Transverse colon (tissue), 4 donors: Measurements from ENCODE around the gene CIC. TPM values are rescaled to one million over a fixed set of nuclear protein-coding genes. Genes with fewer than 3 reads are reported as not detected.
A peak's percentile ranks its signal among the peaks of the same experiment; 100 is the strongest.

Experiments used
- DNase-seq: peaks from one replicate; pipeline ENCODE4 v3.0.0-alpha.2; 2019
- H3K27ac ChIP-seq, 4 donors: fragments of 200-600 bp; sonication (generic); 2 replicates each; pipeline ENCODE4 v1.5.1; 2016 to 2018; ENCODE audit warnings: inconsistent platforms in 4 of 4
- H3K27me3 ChIP-seq: fragments of 200-600 bp; sonication (generic); 2 replicates; pipeline ENCODE4 v1.5.1; 2017; ENCODE audit warnings: inconsistent platforms
- H3K36me3 ChIP-seq, 4 donors: fragments of 200-600 bp; sonication (generic); 2 replicates each; pipeline ENCODE4 v1.5.1; 2017 to 2019; ENCODE audit warnings: inconsistent platforms in 4 of 4
- H3K4me1 ChIP-seq, 4 donors: fragments of 200-600 bp; sonication (generic); 2 replicates each; pipeline ENCODE4 v1.5.1; 2017 to 2020; ENCODE audit warnings: inconsistent platforms in 4 of 4
- H3K4me3 ChIP-seq, 4 donors: fragments of 200-600 bp; sonication (generic); 1 replicate in 1 of 4; 2 replicates in 3 of 4; pipeline versions ENCODE4 v1.5.1 to v1.6.1; 2017 to 2019; ENCODE audit warnings: inconsistent platforms in 4 of 4
- H3K9me3 ChIP-seq, 2 donors: fragments of 200-600 bp; sonication (generic); 2 replicates each; pipeline ENCODE4 v1.5.1; 2017 to 2019; ENCODE audit warnings: inconsistent platforms in 2 of 2
- CTCF ChIP-seq, 5 experiments: fragments of 200-600 bp in 3 of 5; fragments of 450-650 bp in 2 of 5; sonication (generic) in 3 of 5; IDR thresholded peaks; 1 replicate in 2 of 5; 2 replicates in 3 of 5; pipeline ENCODE4 v1.5.1; 2016 to 2017; ENCODE audit warnings: antibody characterized with exemption in 5 of 5, inconsistent platforms in 3 of 5, mild to moderate bottlenecking in 2 of 5, moderate library complexity in 1 of 5
- EP300 ChIP-seq: sonication (generic); formaldehyde crosslinking; IDR thresholded peaks from one replicate; pipeline ENCODE4 v1.6.1; 2017; ENCODE audit warnings: antibody characterized with exemption, low read depth
- POLR2A ChIP-seq: fragments of 450-650 bp; IDR thresholded peaks from one replicate; pipeline ENCODE4 v1.6.1; 2016; ENCODE audit warnings: antibody characterized with exemption, mild to moderate bottlenecking, moderate library complexity
- POLR2AphosphoS5 ChIP-seq, 3 donors: sonication (generic); formaldehyde crosslinking; IDR thresholded peaks; one replicate each; pipeline ENCODE4 v1.6.1; 2016; ENCODE audit warnings: antibody characterized with exemption in 3 of 3
- WGBS, 2 donors: methylation state at CpG; one replicate each; pipeline ENCODE4 v1.1.5; 2018; ENCODE audit warnings: low coverage in 1 of 2; 5-methylcytosine and 5-hydroxymethylcytosine counted together
- in situ Hi-C, 4 donors: fragments of 200-750 bp; cut with MboI; loops; one replicate each; pipeline versions ENCODE4 v1.15.0 to v1.15.1; 2017; ENCODE audit warnings: low sequenced_read_pairs in 3 of 4, low pct_ligation_motif_present in 1 of 4, low pct_unique_long_range_greater_than_20kb in 1 of 4
- intact Hi-C: fragments of 100-400 bp; cut with DNase I; formaldehyde crosslinking; loops from one replicate; pipeline ENCODE4 v1.15.1; 2023; ENCODE audit warnings: low total_unique reads
- total RNA-seq, 4 donors: library from RNA; depleted of rRNA; stranded (reverse); fragments of >200 nt; gene quantifications; one replicate each; pipeline ENCODE4 v1.1.0, GENCODE V29; 2016

Gene CIC
- total RNA-seq, 4 donors from 2014 or later: 35.1 to 96.5 (median 43.6) TPM

- TF ChIP-seq EP300: no peak
- no peak for TF ChIP-seq POLR2AphosphoS5 (IDR thresholded peaks at IDR 0.05)
- no peak for TF ChIP-seq CTCF (IDR thresholded peaks at IDR 0.05)
- no peak for TF ChIP-seq POLR2A
- WGBS, 2 donors: 80% methylated on average over 15 of the region's 27 CpGs; no CpG with 5 or more reads in 1 of the 2 donors
- H3K27ac ChIP-seq: peak overlapping the region in 1 of 4 donors; percentile 25
- H3K36me3 ChIP-seq: peaks cover 0 to 33% (median 4%) of the 10 kb centered on the region in 4 donors
- DNase-seq: peak; percentile 50
- H3K4me1 ChIP-seq: peaks cover 0 to 17% (median 9%) of the 10 kb centered on the region in 4 donors
- H3K9me3 ChIP-seq: no peaks in the 10 kb centered on the region
- H3K4me3 ChIP-seq: no peak overlapping the region
- intact Hi-C loops (no loop called here), in situ Hi-C loops (loop anchor here in 2 of 4 donors (10.0 kb wide), 1 partner anchor 158 kb away; the partner anchor contains the start of gene POU2F2 (in 2 of the 2))
- no peaks in the 10 kb centered on the region for H3K27me3 ChIP-seq
Measured at GRCh38 chr19:42292042-42292960, 23.2 kb downstream of the CIC start.

- Histone ChIP-seq H3K9me3 (no peaks in the 10 kb centered on the region), H3K36me3 (peaks cover 0 to 33% (median 4%) of the 10 kb centered on the region in 4 donors), H3K27me3 (no peaks in the 10 kb centered on the region), H3K4me3 (no peak overlapping the region), H3K4me1 (peaks cover 0 to 17% (median 9%) of the 10 kb centered on the region in 4 donors), H3K27ac (no peak overlapping the region)
- TF ChIP-seq EP300: no peak
- no peak for TF ChIP-seq CTCF (IDR thresholded peaks at IDR 0.05)
- TF ChIP-seq POLR2A: no peak
- no peak for TF ChIP-seq POLR2AphosphoS5 (IDR thresholded peaks at IDR 0.05)
- DNase-seq: no peak
- WGBS, 2 donors: 96 to 100% methylated on average over 2 to 10 of the region's 14 CpGs
- intact Hi-C loops (no loop called here), in situ Hi-C loops (loop anchor here in 2 of 4 donors (10.0 kb wide), 1 partner anchor 158 kb away; the partner anchor contains the start of gene POU2F2 (in 2 of the 2))
Measured at GRCh38 chr19:42292963-42293362, 23.9 kb downstream of the CIC start.

GRCh38 chr19:42293540-42293939 is 24.5 kb downstream of the CIC start:
- no peaks in the 10 kb centered on the region for H3K27me3 ChIP-seq
- TF ChIP-seq POLR2A (no peak), CTCF (IDR thresholded peaks at IDR 0.05) (no peak), POLR2AphosphoS5 (IDR thresholded peaks at IDR 0.05) (no peak), EP300 (no peak)
- H3K4me1 ChIP-seq: peaks cover 0 to 17% (median 9%) of the 10 kb centered on the region in 4 donors
- DNase-seq: no peak
- no peaks in the 10 kb centered on the region for H3K9me3 ChIP-seq
- intact Hi-C loops: no loop called here
- in situ Hi-C loops: loop anchor here in 2 of 4 donors (10.0 kb wide), 1 partner anchor 159 kb away; the partner anchor contains the start of gene POU2F2 (in 2 of the 2)
- H3K4me3 ChIP-seq: no peak overlapping the region
- H3K27ac ChIP-seq: no peak overlapping the region
- 88% methylated on average over 17 of the region's 17 CpGs; no CpG with 5 or more reads in 1 of the 2 donors for WGBS, 2 donors
- H3K36me3 ChIP-seq: peaks cover 0 to 33% (median 4%) of the 10 kb centered on the region in 4 donors

- 95% methylated on average over 13 of the region's 15 CpGs; no CpG with 5 or more reads in 1 of the 2 donors for WGBS, 2 donors
- peaks cover 0 to 17% (median 9%) of the 10 kb centered on the region in 4 donors for H3K4me1 ChIP-seq
- intact Hi-C loops (no loop called here), in situ Hi-C loops (loop anchor here in 2 of 4 donors (10.0 kb wide), 1 partner anchor 159 kb away; the partner anchor contains the start of gene POU2F2 (in 2 of the 2))
- peaks cover 0 to 31% (median 3%) of the 10 kb centered on the region in 4 donors for H3K36me3 ChIP-seq
- H3K27me3 ChIP-seq: no peaks in the 10 kb centered on the region
- no peaks in the 10 kb centered on the region for H3K9me3 ChIP-seq
- no peak overlapping the region for H3K4me3 ChIP-seq
- H3K27ac ChIP-seq: no peak overlapping the region
- no peak for DNase-seq
- TF ChIP-seq POLR2A (no peak), CTCF (IDR thresholded peaks at IDR 0.05) (no peak), EP300 (no peak), POLR2AphosphoS5 (IDR thresholded peaks at IDR 0.05) (no peak)
Measured at GRCh38 chr19:42293948-42294347, 24.9 kb downstream of the CIC start.
